Rectal smooth muscle tissue (tissue), 1 donor: ENCODE measurements around the gene DVL1.

Source experiments
- H3K27ac ChIP-seq: one replicate; pipeline ENCODE4 v1.7.0; 2013; ENCODE audit warnings: low read depth, low read length, inconsistent platforms
- H3K27me3 ChIP-seq: one replicate; pipeline ENCODE4 v1.7.0; 2013; ENCODE audit warnings: low read length; ENCODE audit not compliant: control insufficient read depth, insufficient read depth
- H3K36me3 ChIP-seq: one replicate; pipeline ENCODE4 v1.7.0; 2013; ENCODE audit warnings: low read length; ENCODE audit not compliant: control insufficient read depth, insufficient read depth
- H3K4me1 ChIP-seq: one replicate; pipeline ENCODE4 v1.7.0; 2013; ENCODE audit warnings: low read length; ENCODE audit not compliant: control insufficient read depth, insufficient read depth
- H3K4me3 ChIP-seq: one replicate; pipeline ENCODE4 v1.7.0; 2013; ENCODE audit warnings: low read length
- H3K9ac ChIP-seq: one replicate; pipeline ENCODE4 v1.7.0; 2013; ENCODE audit warnings: low read length

Gene DVL1

DNA sequence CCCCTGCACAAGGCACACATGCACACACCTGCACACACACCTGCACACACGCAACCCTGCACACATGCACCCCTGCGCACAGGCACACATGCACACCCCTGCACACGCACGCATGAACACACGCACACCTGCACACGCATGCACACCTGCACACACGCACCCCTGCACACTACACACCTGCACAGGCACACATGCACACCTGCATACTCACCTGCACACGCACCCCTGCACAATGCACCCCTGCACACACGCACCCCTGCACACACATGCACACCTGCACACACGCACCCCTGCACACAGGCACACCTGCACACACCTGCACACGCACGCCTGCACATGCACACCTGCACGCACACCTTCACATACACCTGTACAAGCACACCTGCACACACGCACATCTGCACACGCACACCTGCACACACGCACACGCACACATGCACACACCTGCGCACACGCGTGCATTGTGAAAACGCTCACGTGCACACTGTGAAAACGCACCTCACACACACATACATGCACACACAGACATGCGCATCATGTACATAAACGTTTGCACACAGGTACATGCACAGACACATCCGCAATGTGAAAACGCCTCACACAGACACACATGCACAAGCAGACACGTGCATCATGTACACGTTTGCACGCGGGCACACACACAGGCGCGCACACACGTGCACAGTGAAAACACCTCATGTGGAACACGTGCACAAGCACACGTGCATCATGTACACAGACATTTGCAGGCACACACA is 8.2 kb downstream of the DVL1 start:
- peaks cover 4% of the 10 kb centered on the region for H3K4me1 ChIP-seq

GRCh38 chr1:1340185-1340584 is 9.0 kb downstream of the DVL1 start:
- no peaks in the 10 kb centered on the region for H3K27me3 ChIP-seq
- H3K9ac ChIP-seq: no peak overlapping the region
- no peak overlapping the region for H3K27ac ChIP-seq
- H3K4me1 ChIP-seq: no peaks in the 10 kb centered on the region
- peaks cover 20% of the 10 kb centered on the region for H3K36me3 ChIP-seq
- H3K4me3 ChIP-seq: no peak overlapping the region

More for the DNA sequence above, 8.2 kb downstream of the DVL1 start:
- Histone ChIP-seq H3K36me3 (peaks cover 20% of the 10 kb centered on the region), H3K27me3 (no peaks in the 10 kb centered on the region), H3K27ac (no peak overlapping the region), H3K4me3 (no peak overlapping the region), H3K9ac (no peak overlapping the region)

- H3K9ac ChIP-seq: no peak overlapping the region
Measured at GRCh38 chr1:1338278-1338677, 10.9 kb downstream of the DVL1 start.

GRCh38 chr1:1337793-1338147 is 11.4 kb downstream of the DVL1 start:
- H3K9ac ChIP-seq: no peak overlapping the region
- no peaks in the 10 kb centered on the region for H3K4me1 ChIP-seq
- H3K27ac ChIP-seq: no peak overlapping the region
- H3K4me3 ChIP-seq: no peak overlapping the region
- no peaks in the 10 kb centered on the region for H3K27me3 ChIP-seq
- peaks cover 20% of the 10 kb centered on the region for H3K36me3 ChIP-seq

More at GRCh38 chr1:1338278-1338677, 10.9 kb downstream of the DVL1 start:
- Histone ChIP-seq H3K36me3 (peaks cover 20% of the 10 kb centered on the region), H3K27ac (no peak overlapping the region), H3K4me1 (no peaks in the 10 kb centered on the region), H3K4me3 (no peak overlapping the region), H3K27me3 (no peaks in the 10 kb centered on the region)

DNA sequence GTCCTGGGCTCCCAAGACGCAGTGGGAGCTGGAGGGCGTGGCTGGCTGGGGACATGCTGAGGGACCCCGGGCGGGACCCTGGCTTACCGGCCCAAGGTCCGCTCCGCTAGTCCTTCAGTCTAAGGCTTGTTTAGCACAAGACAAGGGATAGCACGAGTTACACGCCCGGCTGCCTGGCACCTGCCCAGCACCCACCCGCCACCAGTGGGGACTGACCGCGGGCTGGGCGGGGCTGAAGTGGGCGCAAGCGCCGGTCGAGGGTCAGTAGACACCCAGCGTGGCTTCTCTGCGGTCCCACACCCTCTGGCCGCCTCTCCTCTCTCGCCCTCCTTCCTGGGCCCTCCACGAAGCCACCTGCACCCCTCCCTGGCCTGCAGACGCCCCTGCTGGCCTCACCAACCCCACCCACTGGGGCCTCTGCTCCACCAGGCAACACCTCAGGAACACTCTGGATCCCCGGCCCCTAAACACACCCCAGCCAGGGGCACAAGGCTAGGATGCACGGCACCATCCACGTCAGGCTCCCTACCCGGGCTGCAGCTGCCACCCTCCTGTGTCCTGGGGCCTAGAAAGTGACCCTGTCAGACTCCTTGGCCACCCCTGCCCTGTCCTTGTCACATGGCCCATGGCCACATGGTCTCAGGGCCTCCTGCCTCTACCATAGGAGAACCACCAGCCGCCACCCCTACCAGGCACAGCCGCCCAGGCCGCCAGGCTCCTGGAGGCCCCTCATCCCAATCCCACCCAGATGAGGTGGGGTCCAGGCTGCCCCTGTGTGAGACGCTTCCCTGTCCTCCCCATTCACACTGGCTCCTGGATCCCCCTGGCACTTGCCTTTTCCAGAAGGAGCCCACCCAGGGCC is 12.1 kb downstream of the DVL1 start:
- Histone ChIP-seq H3K27me3 (no peaks in the 10 kb centered on the region), H3K36me3 (peaks cover 20% of the 10 kb centered on the region), H3K4me1 (no peaks in the 10 kb centered on the region), H3K9ac (no peak overlapping the region), H3K27ac (no peak overlapping the region), H3K4me3 (no peak overlapping the region)

- Histone ChIP-seq H3K9ac (no peak overlapping the region), H3K4me3 (no peak overlapping the region), H3K27me3 (no peaks in the 10 kb centered on the region), H3K36me3 (peaks cover 17% of the 10 kb centered on the region), H3K27ac (no peak overlapping the region), H3K4me1 (no peaks in the 10 kb centered on the region)
Measured at GRCh38 chr1:1336446-1336845, 12.8 kb downstream of the DVL1 start.

- Histone ChIP-seq H3K36me3 (peaks cover 11% of the 10 kb centered on the region), H3K27ac (no peak overlapping the region), H3K4me1 (no peaks in the 10 kb centered on the region), H3K27me3 (no peaks in the 10 kb centered on the region), H3K9ac (no peak overlapping the region), H3K4me3 (no peak overlapping the region)
Measured at GRCh38 chr1:1335792-1336248, 13.4 kb downstream of the DVL1 start.

DNA sequence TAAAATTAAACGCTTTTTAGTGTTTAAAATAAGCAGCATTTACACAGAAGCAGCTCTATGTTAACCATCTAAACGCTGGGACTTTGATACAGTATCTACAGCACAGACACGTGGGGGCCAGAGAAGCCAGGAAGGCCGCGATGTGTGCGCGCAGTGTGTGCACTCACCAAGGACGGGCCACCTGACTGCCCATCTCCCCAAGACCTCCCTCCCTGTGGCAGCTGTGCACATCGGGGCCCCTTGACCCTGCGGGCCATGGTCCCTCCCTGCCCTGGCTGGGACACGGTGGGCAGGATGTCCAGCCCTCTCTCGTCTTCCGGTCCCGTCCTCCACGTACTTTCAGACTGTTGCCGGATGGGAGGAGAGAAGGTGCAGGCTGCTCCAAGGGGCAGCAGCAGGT is 13.9 kb downstream of the DVL1 start:
- Histone ChIP-seq H3K27ac (no peak overlapping the region), H3K4me1 (no peaks in the 10 kb centered on the region), H3K9ac (no peak overlapping the region), H3K36me3 (peaks cover 7% of the 10 kb centered on the region), H3K27me3 (no peaks in the 10 kb centered on the region), H3K4me3 (no peak overlapping the region)

DNA sequence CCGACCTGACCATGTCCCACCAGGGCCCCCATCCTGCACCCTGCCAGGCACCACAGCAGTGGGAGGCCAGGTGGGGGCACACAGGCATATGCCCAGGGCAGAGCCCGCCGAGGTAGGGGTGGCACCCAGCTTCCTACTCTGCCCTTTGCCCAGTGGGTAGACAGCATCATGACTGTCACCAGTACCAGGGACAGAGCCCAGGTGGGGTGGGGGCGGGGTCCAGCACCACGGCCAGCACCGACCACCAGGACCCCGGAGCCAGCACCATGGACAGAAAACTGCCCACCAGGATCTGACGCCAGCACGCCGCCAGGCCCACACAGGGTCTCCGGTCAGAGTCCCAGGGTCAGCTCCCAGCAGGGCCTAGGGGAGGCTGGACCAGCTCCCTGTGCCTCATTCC is 14.4 kb downstream of the DVL1 start:
- Histone ChIP-seq H3K27ac (no peak overlapping the region), H3K4me1 (no peaks in the 10 kb centered on the region), H3K36me3 (peaks cover 7% of the 10 kb centered on the region), H3K4me3 (no peak overlapping the region), H3K27me3 (no peaks in the 10 kb centered on the region), H3K9ac (no peak overlapping the region)

GRCh38 chr1:1333551-1334241 is 15.5 kb downstream of the DVL1 start:
- no peak overlapping the region for H3K9ac ChIP-seq
- no peak overlapping the region for H3K4me3 ChIP-seq
- no peaks in the 10 kb centered on the region for H3K4me1 ChIP-seq
- H3K27me3 ChIP-seq: no peaks in the 10 kb centered on the region
- H3K36me3 ChIP-seq: peaks cover 4% of the 10 kb centered on the region
- no peak overlapping the region for H3K27ac ChIP-seq

GRCh38 chr1:1332774-1333480 is 16.3 kb downstream of the DVL1 start:
- no peak overlapping the region for H3K27ac ChIP-seq

More at GRCh38 chr1:1332774-1333480, 16.3 kb downstream of the DVL1 start:
- Histone ChIP-seq H3K4me1 (no peaks in the 10 kb centered on the region), H3K27me3 (no peaks in the 10 kb centered on the region), H3K4me3 (no peak overlapping the region), H3K36me3 (no peaks in the 10 kb centered on the region), H3K9ac (no peak overlapping the region)
